GM06990 (cell line): ENCODE data around the gene COL15A1.

ENCODE experiments used
- DNase-seq: peaks from one replicate; pipeline ENCODE4 v3.0.0-alpha.2; 2011; ENCODE audit not compliant: insufficient read length; ENCODE audit errors: extremely low read depth
- H3K27me3 ChIP-seq: replicated peaks from 2 replicates; pipeline ENCODE4 v1.6.0; 2011; ENCODE audit warnings: low read length; ENCODE audit not compliant: control insufficient read depth, insufficient read depth
- H3K36me3 ChIP-seq: 2 replicates; pipeline ENCODE4 v1.5.1; 2011; ENCODE audit warnings: low read length; ENCODE audit not compliant: control insufficient read depth, insufficient read depth
- H3K4me3 ChIP-seq: replicated peaks from 2 replicates; pipeline ENCODE4 v1.5.1; 2011; ENCODE audit warnings: low read depth, mild to moderate bottlenecking, control low read depth, low read length
- TF ChIP-seq, protein P1 (sequence below): IDR thresholded peaks from 2 replicates; pipeline ENCODE4 v1.5.1; 2011; ENCODE audit warnings: low read length, control low read depth, mild to moderate bottlenecking, inconsistent platforms; ENCODE audit not compliant: insufficient read depth, poor library complexity, severe bottlenecking

Gene COL15A1

DNA sequence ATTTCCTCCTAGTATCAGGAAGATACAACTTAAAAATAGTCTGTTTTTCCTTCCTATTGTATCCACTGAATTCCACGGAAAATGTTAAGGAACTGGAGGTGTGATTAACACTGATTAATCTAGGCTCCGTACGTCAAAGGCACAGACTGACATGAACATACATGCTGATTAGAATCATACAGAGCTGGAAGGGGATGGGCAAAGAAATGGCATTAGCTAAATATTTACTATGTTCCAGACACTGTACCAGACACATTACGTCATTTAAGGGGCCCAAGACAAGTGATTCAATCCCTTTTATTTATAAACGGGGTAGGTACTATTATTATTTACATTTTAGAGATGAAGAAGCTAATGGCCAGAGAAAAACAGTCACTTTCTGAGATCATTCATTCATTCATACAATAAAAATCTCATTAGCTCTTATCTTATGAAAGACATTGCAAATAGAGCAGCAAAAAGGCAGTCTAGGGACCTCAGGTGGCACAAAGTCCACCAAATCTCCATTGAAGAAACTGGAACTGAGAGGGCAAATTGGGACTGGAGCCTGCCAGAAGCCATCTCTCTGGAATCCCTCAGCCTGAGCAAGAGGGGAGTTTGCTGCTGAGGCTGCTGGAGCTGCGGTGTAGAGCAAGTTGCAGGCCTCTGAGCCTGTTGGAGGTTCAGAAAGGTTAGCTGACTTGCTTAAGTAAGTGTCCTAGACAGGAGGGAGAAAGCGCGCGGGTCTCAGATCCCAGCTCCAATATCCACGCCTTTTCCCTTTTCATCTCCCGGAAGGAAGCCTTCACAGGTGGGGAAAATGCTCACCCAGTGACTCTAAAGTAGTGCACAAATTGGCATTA lies 159.6 kb downstream of the COL15A1 start:
- H3K4me3 ChIP-seq: no peak overlapping the region
- TF ChIP-seq, protein P1, sequence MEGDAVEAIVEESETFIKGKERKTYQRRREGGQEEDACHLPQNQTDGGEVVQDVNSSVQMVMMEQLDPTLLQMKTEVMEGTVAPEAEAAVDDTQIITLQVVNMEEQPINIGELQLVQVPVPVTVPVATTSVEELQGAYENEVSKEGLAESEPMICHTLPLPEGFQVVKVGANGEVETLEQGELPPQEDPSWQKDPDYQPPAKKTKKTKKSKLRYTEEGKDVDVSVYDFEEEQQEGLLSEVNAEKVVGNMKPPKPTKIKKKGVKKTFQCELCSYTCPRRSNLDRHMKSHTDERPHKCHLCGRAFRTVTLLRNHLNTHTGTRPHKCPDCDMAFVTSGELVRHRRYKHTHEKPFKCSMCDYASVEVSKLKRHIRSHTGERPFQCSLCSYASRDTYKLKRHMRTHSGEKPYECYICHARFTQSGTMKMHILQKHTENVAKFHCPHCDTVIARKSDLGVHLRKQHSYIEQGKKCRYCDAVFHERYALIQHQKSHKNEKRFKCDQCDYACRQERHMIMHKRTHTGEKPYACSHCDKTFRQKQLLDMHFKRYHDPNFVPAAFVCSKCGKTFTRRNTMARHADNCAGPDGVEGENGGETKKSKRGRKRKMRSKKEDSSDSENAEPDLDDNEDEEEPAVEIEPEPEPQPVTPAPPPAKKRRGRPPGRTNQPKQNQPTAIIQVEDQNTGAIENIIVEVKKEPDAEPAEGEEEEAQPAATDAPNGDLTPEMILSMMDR: no peak
- no peaks in the 10 kb centered on the region for H3K36me3 ChIP-seq
- no peak for DNase-seq
- H3K27me3 ChIP-seq: no peaks in the 10 kb centered on the region

GRCh38 chr9:99103901-99104458 lies 160.3 kb downstream of the COL15A1 start:
- DNase-seq: no peak
- TF ChIP-seq, protein P1: no peak
- Histone ChIP-seq H3K4me3 (peak overlapping the region; percentile 67), H3K36me3 (no peaks in the 10 kb centered on the region), H3K27me3 (no peaks in the 10 kb centered on the region)

DNA sequence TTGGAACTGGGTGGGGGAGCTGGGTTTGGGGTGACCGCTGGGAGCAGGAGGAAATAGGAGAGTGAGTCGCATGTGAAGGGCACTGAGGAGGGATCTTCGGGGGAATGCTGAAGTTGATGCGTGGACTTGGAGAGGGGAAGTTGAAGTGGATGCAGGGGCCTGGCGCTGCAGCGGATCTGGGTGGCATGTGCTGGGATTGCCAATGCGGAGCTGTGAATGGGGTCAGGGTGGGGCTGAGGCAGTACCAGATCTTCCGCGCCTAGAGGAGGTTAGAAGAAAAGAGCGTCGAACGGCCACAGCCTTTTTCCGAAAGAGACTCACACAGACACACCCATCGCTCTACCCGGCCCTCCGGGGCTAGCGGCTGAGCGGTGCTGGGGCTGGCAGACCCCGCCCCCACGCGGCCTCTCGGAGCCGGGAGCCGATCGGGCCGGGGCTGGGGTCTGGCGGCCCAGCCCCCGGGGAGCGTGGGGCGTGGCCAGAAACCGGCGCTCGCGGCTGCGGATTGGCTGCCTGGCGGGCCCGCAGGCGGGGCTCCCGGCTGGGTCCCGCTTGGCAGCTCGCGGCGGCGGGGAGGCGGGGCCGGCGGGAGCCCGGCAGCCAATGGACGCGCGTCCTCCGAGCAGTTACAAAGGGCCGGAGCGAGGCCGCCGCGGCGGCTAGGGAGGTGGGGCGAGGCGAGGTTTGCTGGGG lies 160.9 kb downstream of the COL15A1 start, which contains the start of gene TGFBR1:
Gene TGFBR1 (plus strand): TSS at position 655 of the 693 bp plus-strand sequence. CDS start 93 bp downstream, outside the sequence.
- Histone ChIP-seq H3K36me3 (no peaks in the 10 kb centered on the region), H3K4me3 (peak within 1 kb of the TSS; percentile 85), H3K27me3 (no peaks in the 10 kb centered on the region)
- TF ChIP-seq, protein P1: no peak
- peak; percentile 97 for DNase-seq

- no peaks in the 10 kb centered on the region for H3K27me3 ChIP-seq
- H3K36me3 ChIP-seq: no peaks in the 10 kb centered on the region
- peak overlapping the region; percentile 85 for H3K4me3 ChIP-seq
- TF ChIP-seq, protein P1: no peak
- peak; percentile 78 for DNase-seq
Observed at GRCh38 chr9:99105152-99106043, 161.7 kb downstream of the COL15A1 start.

GRCh38 chr9:99106044-99106375 lies 162.3 kb downstream of the COL15A1 start:
- TF ChIP-seq, protein P1: no peak
- H3K4me3 ChIP-seq: peak overlapping the region; percentile 85
- no peak for DNase-seq

More at GRCh38 chr9:99106044-99106375, 162.3 kb downstream of the COL15A1 start:
- Histone ChIP-seq H3K36me3 (no peaks in the 10 kb centered on the region), H3K27me3 (no peaks in the 10 kb centered on the region)
